Breast epithelium (tissue), 3 donors: ENCODE measurements around the gene PAK6.

Source experiments
- CTCF ChIP-seq, 3 donors: fragments of 450-650 bp; IDR thresholded peaks; one replicate each; pipeline ENCODE4 v1.5.1; 2016 to 2017; ENCODE audit warnings: antibody characterized with exemption in 3 of 3, mild to moderate bottlenecking in 3 of 3, moderate library complexity in 3 of 3
- POLR2A ChIP-seq: fragments of 450-650 bp; IDR thresholded peaks from one replicate; pipeline ENCODE4 v1.6.1; 2016; ENCODE audit warnings: antibody characterized with exemption, mild to moderate bottlenecking, moderate library complexity
- POLR2AphosphoS5 ChIP-seq, 3 donors: sonication (generic); formaldehyde crosslinking; IDR thresholded peaks; one replicate each; pipeline ENCODE4 v1.6.1; 2017; ENCODE audit warnings: antibody characterized with exemption in 3 of 3

GRCh38 chr15:40258544-40258943 lies 19.7 kb downstream of the PAK6 start:
- TF ChIP-seq CTCF (IDR thresholded peaks at IDR 0.05) (no peak), POLR2A (no peak), POLR2AphosphoS5 (IDR thresholded peaks at IDR 0.05) (no peak)
